ENCODE results near the gene EHD4.

EHD4 gene

GRCh38 chr15:41972253-41973242 is at the start of gene EHD4:
Gene EHD4, minus strand, starts transcription at chr15:41972557. Its CDS starts 63 bp downstream, at chr15:41972494.
- peak; percentile 98 for DNase-seq

DNA sequence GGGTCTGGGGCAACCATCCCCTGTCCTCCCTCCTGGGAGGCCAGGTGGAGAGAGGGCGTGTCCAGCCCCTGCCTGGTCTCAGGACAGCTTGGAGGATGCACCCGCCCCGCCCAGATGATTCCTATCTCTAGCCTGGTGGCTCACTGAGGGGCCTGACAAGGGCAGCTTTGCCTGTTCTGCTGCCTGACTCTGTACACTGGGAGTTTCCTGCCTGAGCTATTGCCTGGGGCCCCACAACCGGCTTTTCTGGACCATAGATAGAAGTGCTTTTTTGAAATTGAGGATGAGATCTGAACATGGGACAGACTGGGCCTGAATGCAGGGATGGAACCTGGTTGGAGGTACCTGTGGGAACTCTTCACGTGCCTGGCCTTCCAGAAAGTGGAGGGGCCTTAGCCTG is 49.2 kb upstream of the EHD4 start:
- no peak for DNase-seq

DNA sequence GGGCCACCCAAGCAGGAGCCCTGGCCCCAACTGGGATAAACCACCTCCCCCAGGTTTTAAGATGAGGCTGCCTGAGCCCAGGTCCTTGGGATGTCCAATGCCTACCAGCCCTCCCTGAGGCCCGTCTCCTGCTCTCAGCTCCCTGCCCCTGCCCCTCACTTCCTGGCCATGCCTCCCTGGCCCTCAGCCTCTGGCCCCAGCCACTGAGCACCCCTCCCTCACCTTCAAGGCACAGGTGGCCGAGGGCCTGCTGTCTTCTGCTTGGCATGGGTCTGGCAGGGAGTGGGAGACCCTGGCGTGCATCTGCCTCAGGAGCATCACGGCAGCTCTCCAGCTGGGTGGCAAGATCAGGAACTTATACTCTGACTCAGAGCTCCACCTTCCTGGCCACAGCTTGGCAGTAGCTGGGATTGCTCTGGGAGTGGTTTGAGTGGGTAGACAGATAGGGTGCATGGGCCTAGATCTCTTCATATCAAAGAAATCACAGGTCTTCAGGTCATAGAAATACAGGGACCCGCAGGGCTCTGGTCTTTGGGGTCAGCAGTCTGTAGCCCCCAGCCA is 48.4 kb upstream of the EHD4 start, which contains the start of gene PLA2G4E:
TSS of gene PLA2G4E (minus strand) at position 330 of the 561 bp plus-strand sequence. CDS start at position 318, 12 bp downstream.
- no peak for DNase-seq

DNA sequence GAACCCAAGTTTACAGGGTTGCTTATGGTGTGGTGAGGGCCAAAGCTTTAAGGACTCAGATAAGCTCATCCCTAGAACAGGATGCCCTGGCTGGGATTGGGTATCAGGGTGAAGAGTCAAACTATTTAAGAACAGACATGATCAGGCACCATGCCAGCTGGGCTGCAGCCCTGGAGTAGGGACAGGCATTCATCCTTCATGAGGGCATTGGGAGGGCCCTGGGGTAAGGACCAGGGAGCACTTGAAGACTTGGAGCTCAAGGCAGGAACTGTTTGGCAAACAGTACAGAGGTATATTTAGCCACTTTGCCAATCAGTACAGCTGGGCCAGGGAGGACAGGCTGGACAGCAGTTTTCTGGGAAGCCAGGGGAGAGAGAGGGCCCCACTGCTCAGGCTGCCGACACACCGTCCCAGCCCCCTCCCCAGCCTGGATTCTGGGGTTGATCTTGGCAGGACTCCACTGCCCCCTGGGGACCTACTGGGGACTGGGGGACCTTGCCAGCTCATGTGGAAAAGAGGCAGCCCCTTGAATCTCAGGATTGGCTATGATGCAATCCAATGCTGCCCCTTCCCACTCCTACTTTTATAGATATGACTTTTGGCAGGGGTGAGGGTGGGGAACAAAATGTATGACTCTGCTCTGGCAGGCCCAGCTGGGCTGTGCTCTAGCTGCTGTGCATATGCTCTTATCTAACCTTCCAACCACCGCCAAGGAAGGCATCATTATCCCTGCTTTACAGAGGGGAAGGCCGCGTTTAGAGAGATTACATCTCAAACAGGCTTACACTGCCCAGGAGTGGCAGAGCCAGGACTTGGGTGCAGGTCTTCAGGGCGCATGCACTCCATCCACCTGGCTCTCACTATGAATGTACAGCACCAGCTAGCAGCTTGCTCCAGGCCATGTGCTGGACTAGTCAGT is 46.2 kb upstream of the EHD4 start:
- DNase-seq = no peak

GRCh38 chr15:42016971-42017370 is 44.6 kb upstream of the EHD4 start:
- no peak for DNase-seq

- no peak for DNase-seq
These were observed 42.0 kb upstream of the EHD4 start for GRCh38 chr15:42014406-42014805.

- DNase-seq = no peak
These were observed 40.6 kb upstream of the EHD4 start for GRCh38 chr15:42012928-42013482.

- DNase-seq = no peak
These were observed 39.9 kb upstream of the EHD4 start for GRCh38 chr15:42012241-42012640.

DNA sequence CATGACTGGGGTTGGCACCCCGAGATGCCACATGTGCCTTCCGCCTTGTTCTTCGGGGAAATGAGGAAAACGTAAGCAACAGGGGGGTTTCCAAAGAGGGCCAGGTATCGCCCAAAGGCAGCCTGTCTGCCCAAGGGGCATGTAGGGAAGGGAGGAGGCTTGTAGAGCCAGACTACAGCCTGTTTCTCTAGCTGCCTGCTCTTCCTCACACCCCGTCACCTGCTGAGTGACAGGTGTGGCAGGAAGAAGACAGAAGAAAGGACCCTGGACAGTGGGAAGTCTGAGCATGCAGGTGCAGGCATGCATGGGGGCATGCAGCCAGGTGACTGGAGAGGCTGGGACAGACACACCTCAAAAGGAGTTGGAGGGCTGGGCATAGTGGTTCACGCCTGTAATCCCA is 38.7 kb upstream of the EHD4 start:
- no peak for DNase-seq

DNA sequence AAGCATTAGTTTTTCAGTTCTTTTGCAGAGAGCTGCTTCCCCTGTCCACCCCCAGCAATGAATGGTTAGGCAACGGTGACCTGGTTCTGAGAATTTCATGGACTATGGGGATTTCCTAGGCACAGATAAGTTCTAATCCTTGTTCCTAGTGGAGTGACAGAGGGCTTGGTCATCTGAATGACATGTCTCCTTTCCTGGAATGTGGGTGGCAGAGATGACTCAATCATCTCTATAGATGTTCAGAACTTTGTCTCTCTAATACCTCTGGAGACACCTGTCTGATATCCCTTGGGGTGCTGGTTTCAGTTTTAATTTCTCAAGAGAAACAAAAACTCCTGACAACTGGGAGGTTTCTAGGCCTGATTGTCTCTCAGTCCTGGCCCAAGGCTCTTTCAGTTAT is 38.1 kb upstream of the EHD4 start:
- peak; percentile 44 for DNase-seq

DNA sequence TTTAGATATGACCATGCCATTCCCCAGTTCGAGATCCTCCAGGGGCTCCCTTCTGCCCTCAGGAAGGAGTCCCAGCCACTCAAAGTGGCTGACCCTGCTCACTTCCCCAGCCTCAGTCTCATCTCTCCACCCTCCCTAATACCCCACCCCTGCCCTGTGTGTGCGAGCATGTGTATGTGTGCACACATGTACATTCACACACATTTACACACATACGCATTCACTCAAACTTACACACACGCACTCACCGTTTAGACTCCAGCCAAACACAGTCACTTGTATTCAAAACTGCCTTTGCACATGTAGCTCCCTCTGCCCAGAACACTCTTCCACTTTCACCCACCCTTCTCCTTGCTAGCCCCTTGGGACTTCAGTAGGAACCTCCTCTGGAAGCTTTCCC is 37.1 kb upstream of the EHD4 start:
- no peak for DNase-seq

DNA sequence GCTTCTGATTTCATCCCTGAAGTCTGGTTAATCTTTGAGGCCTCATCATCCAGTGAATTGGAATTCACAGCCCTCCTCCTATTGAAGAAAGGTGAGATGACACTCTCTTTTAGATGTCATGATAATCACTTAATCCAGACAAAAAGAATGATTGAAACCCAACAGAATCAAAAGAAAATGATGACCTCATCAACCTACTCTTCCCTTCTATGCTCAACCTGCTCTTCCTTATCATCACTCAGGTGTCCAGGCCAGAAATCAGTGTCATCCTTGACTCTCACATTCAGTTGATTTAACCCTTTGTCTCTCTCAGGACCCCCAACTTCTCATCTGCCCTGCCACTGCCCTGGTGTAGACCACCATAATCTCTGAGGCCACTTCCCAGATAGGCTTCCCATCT is 36.7 kb upstream of the EHD4 start:
- no peak for DNase-seq

DNA sequence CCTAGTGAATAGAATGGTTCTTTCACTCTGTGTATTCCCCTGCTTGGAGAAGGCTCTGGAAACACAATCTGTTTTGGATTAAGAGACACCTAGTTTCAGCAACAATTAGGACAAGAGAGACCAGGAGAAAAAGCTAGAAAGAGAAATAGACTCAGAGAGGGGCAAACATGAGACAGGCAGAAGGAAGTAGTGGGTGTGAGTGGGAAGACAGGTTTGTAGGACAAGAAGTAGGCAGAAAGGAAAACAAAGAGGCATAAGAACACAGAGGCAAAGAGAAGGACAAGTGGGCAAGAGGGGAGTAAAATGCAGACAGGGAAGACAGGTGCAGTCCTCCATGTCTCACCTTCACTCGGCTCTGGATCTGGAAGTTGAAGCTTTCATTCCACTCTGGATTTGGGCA is 35.0 kb upstream of the EHD4 start:
- no peak for DNase-seq

DNA sequence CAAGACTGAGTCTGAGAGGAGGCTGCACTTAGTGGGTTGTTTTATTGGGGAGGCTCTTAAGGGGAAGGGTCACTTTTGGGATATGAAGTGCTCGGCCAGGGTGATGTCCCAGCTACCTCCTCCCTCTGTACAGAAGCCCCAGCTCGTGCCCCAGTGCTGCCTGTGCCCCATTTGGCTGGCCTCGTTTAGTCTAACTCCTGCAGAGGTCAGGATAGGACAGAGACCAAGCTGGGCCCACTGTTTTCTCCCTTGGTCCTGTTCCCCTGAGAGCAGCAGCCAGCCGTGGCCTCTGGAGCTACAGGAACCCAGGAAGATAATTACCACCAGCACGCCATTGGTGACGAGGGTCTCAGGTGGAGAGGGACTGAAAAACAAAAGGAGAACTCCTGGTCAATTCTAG is 30.0 kb upstream of the EHD4 start:
- DNase-seq = no peak

- DNase-seq = no peak
These were observed 28.9 kb upstream of the EHD4 start for GRCh38 chr15:42001236-42001635.

- no peak for DNase-seq
These were observed 27.2 kb upstream of the EHD4 start for GRCh38 chr15:41999290-42000285.

- DNase-seq = no peak
These were observed 25.5 kb upstream of the EHD4 start for GRCh38 chr15:41997845-41998244.

DNA sequence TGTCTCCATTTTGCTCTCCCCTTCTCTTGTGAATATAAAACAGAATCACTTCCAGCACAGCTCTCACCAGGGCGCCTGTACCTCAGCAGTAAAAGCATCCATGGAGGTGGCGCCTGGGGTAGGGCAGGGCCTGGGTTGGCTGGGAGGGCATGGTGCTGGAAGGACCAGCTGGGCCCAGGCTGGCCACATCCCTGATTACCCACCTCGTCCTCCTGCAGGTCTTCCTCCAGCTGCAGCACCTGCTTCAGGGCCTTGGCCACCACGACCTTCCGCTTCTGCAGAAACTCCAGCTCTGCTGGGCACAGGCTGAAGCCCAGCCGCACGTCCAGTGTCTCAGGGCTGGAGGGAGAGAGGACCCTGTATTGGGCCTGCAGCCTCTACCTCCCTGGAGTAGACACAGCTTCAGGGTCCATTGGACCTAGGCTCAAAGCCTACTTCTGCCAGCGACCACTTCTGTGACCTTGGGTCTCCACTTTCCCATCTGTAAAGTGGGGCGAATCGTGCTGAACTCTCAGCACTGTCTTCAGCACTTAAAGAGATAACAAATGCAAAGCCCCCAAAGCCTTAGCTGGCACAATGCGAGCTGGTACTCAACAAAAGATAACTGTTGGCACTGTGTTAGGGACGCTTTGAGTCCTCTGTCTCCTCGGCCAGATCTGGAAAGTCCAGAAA is 24.7 kb upstream of the EHD4 start:
- no peak for DNase-seq

- DNase-seq = no peak
These were observed 24.0 kb upstream of the EHD4 start for GRCh38 chr15:41996376-41996775.

- no peak for DNase-seq
These were observed 23.1 kb upstream of the EHD4 start for GRCh38 chr15:41995476-41995855.
